H1 (cell line): ENCODE data around the gene GHRHR. TPM values are rescaled to one million over a fixed set of nuclear protein-coding genes. Genes with fewer than 3 reads are reported as not detected.
A peak's percentile ranks its signal among the peaks of the same experiment; 100 is the strongest.

Source experiments
- ATF3 ChIP-seq: IDR thresholded peaks from 2 replicates; pipeline ENCODE4 v1.6.1; 2011; ENCODE audit warnings: low read depth, mild to moderate bottlenecking, low read length; ENCODE audit not compliant: insufficient read depth
- BACH1 ChIP-seq: IDR thresholded peaks from 2 replicates; pipeline ENCODE4 v1.6.1; 2012; ENCODE audit warnings: low read length, improper control_type of control experiment
- BRCA1 ChIP-seq: IDR thresholded peaks from 2 replicates; pipeline ENCODE4 v1.6.1; 2012; ENCODE audit warnings: low read depth, low read length, improper control_type of control experiment
- CTBP2 ChIP-seq: IDR thresholded peaks from 2 replicates; pipeline ENCODE4 v1.7.0; 2011; ENCODE audit warnings: borderline replicate concordance, mild to moderate bottlenecking, moderate library complexity, mixed read lengths, low read length; ENCODE audit not compliant: insufficient read depth, insufficient read length
- EGR1 ChIP-seq: IDR thresholded peaks from 2 replicates; pipeline ENCODE4 v1.6.1; 2011; ENCODE audit warnings: low read depth, low read length, borderline replicate concordance
- EP300 ChIP-seq, 2 experiments: IDR thresholded peaks; 1 replicate in 1 of 2; 2 replicates in 1 of 2; pipeline ENCODE4 v1.6.1; 2011 to 2012; ENCODE audit warnings: low read depth in 2 of 2, low read length in 2 of 2, mild to moderate bottlenecking in 2 of 2, borderline replicate concordance in 1 of 2, inconsistent platforms in 1 of 2, moderate library complexity in 1 of 2
- HDAC2 ChIP-seq, 2 experiments: fragments of 300-600 bp in 1 of 2; sonication (generic) in 1 of 2; IDR thresholded peaks; 2 replicates each; pipeline ENCODE4 v1.6.1; 2011 to 2012; ENCODE audit warnings: low read depth in 2 of 2, low read length in 2 of 2, mild to moderate bottlenecking in 2 of 2, moderate library complexity in 2 of 2, borderline replicate concordance in 1 of 2, inconsistent platforms in 1 of 2
- KDM4A ChIP-seq: IDR thresholded peaks from one replicate; pipeline ENCODE4 v1.7.1; 2012; ENCODE audit warnings: low read depth, mild to moderate bottlenecking, moderate library complexity, low read length, inconsistent platforms; ENCODE audit not compliant: severe bottlenecking
- KDM5A ChIP-seq: fragments of 200-600 bp; IDR thresholded peaks from 2 replicates; pipeline ENCODE4 v1.7.1; 2012; ENCODE audit warnings: mild to moderate bottlenecking, low read length, inconsistent platforms, mixed read lengths
- MAFK ChIP-seq: IDR thresholded peaks from 2 replicates; pipeline ENCODE4 v1.6.1; 2012; ENCODE audit warnings: low read depth, mild to moderate bottlenecking, improper control_type of control experiment, low read length
- POLR2A ChIP-seq, 2 experiments: IDR thresholded peaks; 1 replicate in 1 of 2; 2 replicates in 1 of 2; pipeline ENCODE4 v1.6.1; 2011; ENCODE audit warnings: low read depth in 2 of 2, low read length in 2 of 2, mild to moderate bottlenecking in 2 of 2; ENCODE audit errors: control extremely low read depth in 1 of 2
- POLR2AphosphoS5 ChIP-seq: IDR thresholded peaks from 2 replicates; pipeline ENCODE4 v1.6.1; 2011; ENCODE audit warnings: low read depth, low read length
- POU5F1 ChIP-seq: IDR thresholded peaks from 2 replicates; pipeline ENCODE4 v1.6.1; 2011; ENCODE audit warnings: low read depth, mild to moderate bottlenecking, low read length, moderate library complexity
- RAD21 ChIP-seq, 2 experiments: IDR thresholded peaks in 1 of 2; conservative IDR thresholded peaks in 1 of 2; 2 replicates each; pipeline ENCODE4 v1.6.1; 2011; ENCODE audit warnings: low read depth in 2 of 2, low read length in 2 of 2, improper control_type of control experiment in 1 of 2, inconsistent platforms in 1 of 2, mild to moderate bottlenecking in 1 of 2, moderate library complexity in 1 of 2
- SAP30 ChIP-seq: fragments of 300-600 bp; sonication (generic); IDR thresholded peaks from 2 replicates; pipeline ENCODE4 v1.7.1; 2012; ENCODE audit warnings: low read length, moderate library complexity, mild to moderate bottlenecking, inconsistent platforms; ENCODE audit not compliant: insufficient read depth, insufficient replicate concordance
- SP1 ChIP-seq: IDR thresholded peaks from 2 replicates; pipeline ENCODE4 v1.6.1; 2011; ENCODE audit warnings: low read depth, low read length
- SP2 ChIP-seq: IDR thresholded peaks from 2 replicates; pipeline ENCODE4 v1.6.1; 2012; ENCODE audit warnings: mild to moderate bottlenecking, low read length, inconsistent platforms
- SP4 ChIP-seq: IDR thresholded peaks from 2 replicates; pipeline ENCODE4 v1.6.1; 2012; ENCODE audit warnings: low read length, inconsistent platforms
- SRF ChIP-seq: IDR thresholded peaks from 2 replicates; pipeline ENCODE4 v1.6.1; 2011; ENCODE audit warnings: mild to moderate bottlenecking, low read depth, low read length, moderate library complexity
- TBP ChIP-seq: IDR thresholded peaks from 2 replicates; pipeline ENCODE4 v1.6.1; 2011; ENCODE audit warnings: low read depth, low read length, improper control_type of control experiment
- polyA plus RNA-seq, 7 experiments: library from polyadenylated mRNA; depleted of rRNA in 3 of 7; stranded (reverse) in 5 of 7; unstranded in 2 of 7; fragments of >200 nt in 5 of 7; fragments of 200-250 nt in 2 of 7; gene quantifications; 1 replicate in 5 of 7; 2 replicates in 1 of 7; 4 replicates in 1 of 7; pipeline versions ENCODE4 v1.2.1 to v1.2.3, GENCODE V29; 2011 to 2013; ENCODE audit warnings: missing spikeins in 2 of 7, mixed read lengths in 2 of 7
- total RNA-seq: library from RNA; stranded (reverse); fragmentation: NEBNext Ultra II Directional; extraction: Animal tissue kit (Norgen Biotek cat#: 25700); gene quantifications from 2 replicates; pipeline ENCODE4 v1.2.1, GENCODE V29; 2021
- TF ChIP-seq, protein P1 (sequence below): IDR thresholded peaks from 2 replicates; pipeline ENCODE4 v1.6.1; 2012; ENCODE audit warnings: low read length, inconsistent platforms

GHRHR gene
- total and polyA plus RNA-seq, 2 of the 8 experiments (the other 6 are each of a cell fraction or from before 2014, with no cell fraction given): 0.60 to 6.5 TPM

DNA sequence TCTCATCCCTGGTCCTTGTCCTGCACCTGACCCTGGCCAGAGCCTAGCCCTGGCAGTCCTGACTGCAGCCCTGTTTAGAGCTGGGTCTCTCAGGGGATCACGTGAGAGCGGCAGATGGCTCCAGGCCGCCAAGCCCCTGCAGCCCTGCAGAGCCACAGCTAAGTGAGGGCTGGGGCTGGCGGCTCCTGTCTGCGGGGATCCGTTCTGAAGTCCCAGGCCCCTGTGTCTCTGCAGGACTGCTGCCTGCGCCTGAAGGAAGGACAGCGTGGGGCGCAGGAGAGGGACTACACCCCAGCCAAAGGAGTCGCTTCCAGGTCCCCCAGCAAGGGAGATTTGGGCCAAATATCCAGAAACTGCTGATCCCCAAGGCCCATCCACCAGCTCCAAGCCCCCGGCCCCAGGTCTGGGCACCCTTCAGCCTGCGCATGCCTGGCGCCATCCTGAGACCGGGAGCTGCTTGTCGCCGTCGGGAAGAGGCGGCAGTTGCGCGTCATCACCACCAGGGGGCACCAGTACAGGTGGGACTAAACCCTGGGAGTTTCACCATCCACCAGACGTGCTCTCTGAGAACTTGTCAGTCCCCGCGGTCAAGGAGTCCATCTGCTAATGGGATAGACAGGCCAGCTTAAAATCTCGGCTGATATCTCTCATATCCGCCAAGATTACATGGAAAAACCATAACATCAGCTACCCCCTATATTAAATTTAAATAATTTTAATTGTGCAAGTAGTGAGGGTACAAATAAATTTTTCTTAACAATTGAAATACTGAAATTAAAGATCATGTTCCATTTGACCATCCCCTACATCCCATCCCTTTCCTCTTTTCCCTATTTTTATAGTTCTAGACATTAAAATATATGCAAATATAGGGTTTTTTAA is 25.1 kb upstream of the GHRHR start (continued):
- TF ChIP-seq EGR1 (no peak), SP1 (no peak), SP4 (peak; percentile 74; the same call in 1 of the 2 replicates), POU5F1 (no peak), SAP30 (no peak), CTBP2 (peak; percentile 81), POLR2AphosphoS5 (no peak), TBP (peak; percentile 57; the same call in 1 of the 2 replicates), SP2 (no peak), POLR2A (IDR thresholded peaks at IDR 0.05; ENCODE audit: control extremely low read depth in 1 of 2, low read depth in 2 of 2, low read length in 2 of 2) (peak in 1 of 2 experiments; percentile 62; a peak in 2 of 3 replicates), HDAC2 (IDR thresholded peaks at IDR 0.05; ENCODE audit: borderline replicate concordance in 1 of 2, low read depth in 2 of 2, low read length in 2 of 2) (0 out of 4 replicates have a peak, but pooled peaks of 1 of the 2 experiments have one; percentile 44), ATF3 (0 out of 2 replicates have a peak, but pooled peaks have one; percentile 22), KDM5A (no peak), BACH1 (no peak), KDM4A (peak; percentile 74), EP300 (IDR thresholded peaks at IDR 0.05; ENCODE audit: borderline replicate concordance in 1 of 2, low read depth in 2 of 2, low read length in 2 of 2) (no peak), RAD21 (IDR thresholded peaks at IDR 0.05 in 1 of 2, conservative IDR thresholded peaks at IDR 0.05 in 1 of 2; ENCODE audit: low read depth in 2 of 2, low read length in 2 of 2) (peak; percentile 72 to 76), MAFK (no peak), BRCA1 (no peak), SRF (no peak)
- TF ChIP-seq, protein P1, sequence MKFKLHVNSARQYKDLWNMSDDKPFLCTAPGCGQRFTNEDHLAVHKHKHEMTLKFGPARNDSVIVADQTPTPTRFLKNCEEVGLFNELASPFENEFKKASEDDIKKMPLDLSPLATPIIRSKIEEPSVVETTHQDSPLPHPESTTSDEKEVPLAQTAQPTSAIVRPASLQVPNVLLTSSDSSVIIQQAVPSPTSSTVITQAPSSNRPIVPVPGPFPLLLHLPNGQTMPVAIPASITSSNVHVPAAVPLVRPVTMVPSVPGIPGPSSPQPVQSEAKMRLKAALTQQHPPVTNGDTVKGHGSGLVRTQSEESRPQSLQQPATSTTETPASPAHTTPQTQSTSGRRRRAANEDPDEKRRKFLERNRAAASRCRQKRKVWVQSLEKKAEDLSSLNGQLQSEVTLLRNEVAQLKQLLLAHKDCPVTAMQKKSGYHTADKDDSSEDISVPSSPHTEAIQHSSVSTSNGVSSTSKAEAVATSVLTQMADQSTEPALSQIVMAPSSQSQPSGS: 0 out of 2 replicates have a peak, but pooled peaks have one; percentile 60
